Measurements from ENCODE around the gene TNIP1.
A peak's percentile ranks its signal among the peaks of the same experiment; 100 is the strongest.

Gene TNIP1

GRCh38 chr5:151110992-151111391, 30.2 kb upstream of the TNIP1 start:
- Mint-ChIP-seq H3K9me3 (no peaks in the 10 kb centered on the region), H3K4me1 (ENCODE audit: low read depth) (peaks cover 12% of the 10 kb centered on the region), H3K27me3 (no peaks in the 10 kb centered on the region), H3K27ac (peak overlapping the region; percentile 78), H3K4me3 (no peak overlapping the region), H3K36me3 (ENCODE audit: low read depth) (peaks cover 91% of the 10 kb centered on the region)
- DNase-seq, result no peak

GRCh38 chr5:151110122-151110681, 29.4 kb upstream of the TNIP1 start:
- no peak for DNase-seq
- peak overlapping the region; percentile 78 for H3K27ac Mint-ChIP-seq
- peaks cover 6% of the 10 kb centered on the region for H3K4me1 Mint-ChIP-seq (ENCODE audit: low read depth)
- H3K27me3 Mint-ChIP-seq, result no peaks in the 10 kb centered on the region
- H3K9me3 Mint-ChIP-seq, result no peaks in the 10 kb centered on the region
- peaks cover 89% of the 10 kb centered on the region for H3K36me3 Mint-ChIP-seq (ENCODE audit: low read depth)
- no peak overlapping the region for H3K4me3 Mint-ChIP-seq

GRCh38 chr5:151108566-151108965, 27.7 kb upstream of the TNIP1 start:
- no peaks in the 10 kb centered on the region for H3K27me3 Mint-ChIP-seq
- no peaks in the 10 kb centered on the region for H3K9me3 Mint-ChIP-seq
- H3K4me3 Mint-ChIP-seq, result no peak overlapping the region
- peaks cover 2% of the 10 kb centered on the region for H3K4me1 Mint-ChIP-seq (ENCODE audit: low read depth)
- peak overlapping the region; percentile 51 for H3K27ac Mint-ChIP-seq
- H3K36me3 Mint-ChIP-seq (ENCODE audit: low read depth), result peaks cover 94% of the 10 kb centered on the region
- no peak for DNase-seq

GRCh38 chr5:151107738-151108520, 27.1 kb upstream of the TNIP1 start:
- Mint-ChIP-seq H3K36me3 (ENCODE audit: low read depth) (peaks cover 96% of the 10 kb centered on the region), H3K27ac (peak overlapping the region; percentile 6)
- DNase-seq, result no peak

GRCh38 chr5:151107084-151107483, 26.2 kb upstream of the TNIP1 start:
- no peak for DNase-seq
- Mint-ChIP-seq H3K36me3 (ENCODE audit: low read depth) (peaks cover 97% of the 10 kb centered on the region), H3K9me3 (no peaks in the 10 kb centered on the region), H3K4me3 (no peak overlapping the region), H3K27me3 (no peaks in the 10 kb centered on the region), H3K27ac (no peak overlapping the region), H3K4me1 (ENCODE audit: low read depth) (peaks cover 2% of the 10 kb centered on the region)

More at GRCh38 chr5:151107738-151108520, 27.1 kb upstream of the TNIP1 start:
- no peak overlapping the region for H3K4me3 Mint-ChIP-seq
- peaks cover 2% of the 10 kb centered on the region for H3K4me1 Mint-ChIP-seq (ENCODE audit: low read depth)
- no peaks in the 10 kb centered on the region for H3K9me3 Mint-ChIP-seq
- no peaks in the 10 kb centered on the region for H3K27me3 Mint-ChIP-seq

- H3K27me3 Mint-ChIP-seq, result no peaks in the 10 kb centered on the region
- H3K36me3 Mint-ChIP-seq (ENCODE audit: low read depth), result peaks cover 97% of the 10 kb centered on the region
- peak overlapping the region; percentile 67 for H3K27ac Mint-ChIP-seq
- no peak overlapping the region for H3K4me3 Mint-ChIP-seq
- no peaks in the 10 kb centered on the region for H3K9me3 Mint-ChIP-seq
- DNase-seq, result no peak
- peaks cover 2% of the 10 kb centered on the region for H3K4me1 Mint-ChIP-seq (ENCODE audit: low read depth)
Measured at GRCh38 chr5:151106509-151106908, 25.7 kb upstream of the TNIP1 start.

- H3K36me3 Mint-ChIP-seq (ENCODE audit: low read depth), result peaks cover 96% of the 10 kb centered on the region
- no peaks in the 10 kb centered on the region for H3K9me3 Mint-ChIP-seq
- H3K4me1 Mint-ChIP-seq (ENCODE audit: low read depth), result peaks cover 2% of the 10 kb centered on the region
- H3K27ac Mint-ChIP-seq, result peak overlapping the region; percentile 67
- H3K27me3 Mint-ChIP-seq, result no peaks in the 10 kb centered on the region
- no peak for DNase-seq
- no peak overlapping the region for H3K4me3 Mint-ChIP-seq
Measured at GRCh38 chr5:151106043-151106442, 25.2 kb upstream of the TNIP1 start.

GRCh38 chr5:151105561-151105960, 24.7 kb upstream of the TNIP1 start:
- no peaks in the 10 kb centered on the region for H3K27me3 Mint-ChIP-seq
- H3K36me3 Mint-ChIP-seq (ENCODE audit: low read depth), result peaks cover 95% of the 10 kb centered on the region
- peaks cover 3% of the 10 kb centered on the region for H3K4me1 Mint-ChIP-seq (ENCODE audit: low read depth)
- DNase-seq, result no peak
- peak overlapping the region; percentile 49 for H3K27ac Mint-ChIP-seq
- no peak overlapping the region for H3K4me3 Mint-ChIP-seq
- H3K9me3 Mint-ChIP-seq, result no peaks in the 10 kb centered on the region

GRCh38 chr5:151104795-151105194, 24.0 kb upstream of the TNIP1 start:
- Mint-ChIP-seq H3K36me3 (ENCODE audit: low read depth) (peaks cover 95% of the 10 kb centered on the region), H3K27ac (peak overlapping the region; percentile 32), H3K27me3 (no peaks in the 10 kb centered on the region), H3K4me3 (no peak overlapping the region), H3K9me3 (no peaks in the 10 kb centered on the region), H3K4me1 (ENCODE audit: low read depth) (peaks cover 6% of the 10 kb centered on the region)
- no peak for DNase-seq

- H3K4me3 Mint-ChIP-seq, result no peak overlapping the region
Measured at GRCh38 chr5:151101746-151102145, 20.9 kb upstream of the TNIP1 start.

GRCh38 chr5:151101151-151101550, 20.3 kb upstream of the TNIP1 start:
- Mint-ChIP-seq H3K27ac (peak overlapping the region; percentile 72), H3K36me3 (ENCODE audit: low read depth) (peaks cover 81% of the 10 kb centered on the region), H3K4me1 (ENCODE audit: low read depth) (peaks cover 40% of the 10 kb centered on the region), H3K27me3 (no peaks in the 10 kb centered on the region), H3K9me3 (no peaks in the 10 kb centered on the region), H3K4me3 (no peak overlapping the region)
- DNase-seq, result no peak

More at GRCh38 chr5:151101746-151102145, 20.9 kb upstream of the TNIP1 start:
- Mint-ChIP-seq H3K9me3 (no peaks in the 10 kb centered on the region), H3K27me3 (no peaks in the 10 kb centered on the region), H3K4me1 (ENCODE audit: low read depth) (peaks cover 36% of the 10 kb centered on the region), H3K36me3 (ENCODE audit: low read depth) (peaks cover 81% of the 10 kb centered on the region), H3K27ac (peak overlapping the region; percentile 45)
- no peak for DNase-seq

- H3K4me1 Mint-ChIP-seq (ENCODE audit: low read depth), result peaks cover 45% of the 10 kb centered on the region
- H3K4me3 Mint-ChIP-seq, result no peak overlapping the region
- H3K9me3 Mint-ChIP-seq, result no peaks in the 10 kb centered on the region
- peak overlapping the region; percentile 72 for H3K27ac Mint-ChIP-seq
- H3K36me3 Mint-ChIP-seq (ENCODE audit: low read depth), result peaks cover 80% of the 10 kb centered on the region
- H3K27me3 Mint-ChIP-seq, result no peaks in the 10 kb centered on the region
- DNase-seq, result no peak
Measured at GRCh38 chr5:151100681-151101080, 19.8 kb upstream of the TNIP1 start.

GRCh38 chr5:151098768-151099121, 17.9 kb upstream of the TNIP1 start:
- H3K4me1 Mint-ChIP-seq (ENCODE audit: low read depth), result peaks cover 63% of the 10 kb centered on the region
- DNase-seq, result no peak
- H3K9me3 Mint-ChIP-seq, result no peaks in the 10 kb centered on the region
- H3K4me3 Mint-ChIP-seq, result peak overlapping the region; percentile 58
- no peaks in the 10 kb centered on the region for H3K27me3 Mint-ChIP-seq
- peak overlapping the region; percentile 82 for H3K27ac Mint-ChIP-seq
- H3K36me3 Mint-ChIP-seq (ENCODE audit: low read depth), result peaks cover 61% of the 10 kb centered on the region

- Mint-ChIP-seq H3K27me3 (no peaks in the 10 kb centered on the region), H3K4me1 (ENCODE audit: low read depth) (peaks cover 70% of the 10 kb centered on the region), H3K36me3 (ENCODE audit: low read depth) (peaks cover 55% of the 10 kb centered on the region), H3K9me3 (no peaks in the 10 kb centered on the region), H3K27ac (peak overlapping the region; percentile 82), H3K4me3 (peak overlapping the region; percentile 58)
- DNase-seq, result peak; percentile 57
Measured at GRCh38 chr5:151097820-151098767, 17.3 kb upstream of the TNIP1 start.

Measured in activated T-cell treated with anti-CD3 and anti-CD28 coated beads, Interleukin-2, amount 50 U/mL, for 24 hours (primary cell).